ENCODE data around the gene D2HGDH. TPM values are rescaled to one million over a fixed set of nuclear protein-coding genes. Genes with fewer than 3 reads are reported as not detected.
"Not testable (repeated sequence)": the region's sequence is repeated elsewhere in the genome, so short reads cannot be mapped to it uniquely, and the experiment has no call there.

D2HGDH gene
- polyA plus RNA-seq, 4 donors: 27.3 to 59.6 (median 41.1) TPM

GRCh38 chr2:241724975-241725870, 9.2 kb upstream of the D2HGDH start:
- DNase-seq (ENCODE audit: low read depth in 4 of 4, low spot score in 2 of 4): no peak

GRCh38 chr2:241726459-241726858, 8.0 kb upstream of the D2HGDH start:
- DNase-seq (ENCODE audit: low read depth in 4 of 4, low spot score in 2 of 4): no peak

- no peak for DNase-seq (ENCODE audit: low read depth in 4 of 4, low spot score in 2 of 4)
These were observed 6.4 kb upstream of the D2HGDH start for GRCh38 chr2:241728000-241728399.

GRCh38 chr2:241728627-241729026, 5.8 kb upstream of the D2HGDH start:
- no peak for DNase-seq (ENCODE audit: low read depth in 4 of 4, low spot score in 2 of 4)

GRCh38 chr2:241729868-241730267, 4.6 kb upstream of the D2HGDH start:
- no peak for DNase-seq (ENCODE audit: low read depth in 4 of 4, low spot score in 2 of 4)

GRCh38 chr2:241730671-241731293, 3.6 kb upstream of the D2HGDH start:
- no peak for DNase-seq (ENCODE audit: low read depth in 4 of 4, low spot score in 2 of 4)

GRCh38 chr2:241732513-241733186, 1.8 kb upstream of the D2HGDH start:
- peak in 1 of 4 donors; percentile 41 for DNase-seq (ENCODE audit: low read depth in 4 of 4, low spot score in 2 of 4)

GRCh38 chr2:241733391-241734207, 831 bp upstream of the D2HGDH start:
- DNase-seq (ENCODE audit: low read depth in 4 of 4, low spot score in 2 of 4): no peak

GRCh38 chr2:241734208-241734466, 293 bp upstream of the D2HGDH start:
- DNase-seq (ENCODE audit: low read depth in 4 of 4, low spot score in 2 of 4): no peak

GRCh38 chr2:241736111-241736510, 1.7 kb downstream of the D2HGDH start:
- DNase-seq (ENCODE audit: low read depth in 4 of 4, low spot score in 2 of 4): no peak

GRCh38 chr2:241738040-241738686, 3.7 kb downstream of the D2HGDH start:
- DNase-seq (ENCODE audit: low read depth in 4 of 4, low spot score in 2 of 4): no peak

GRCh38 chr2:241739177-241739576, 4.7 kb downstream of the D2HGDH start:
- no peak for DNase-seq (ENCODE audit: low read depth in 4 of 4, low spot score in 2 of 4)

- no peak for DNase-seq (ENCODE audit: low read depth in 4 of 4, low spot score in 2 of 4)
These were observed 5.2 kb downstream of the D2HGDH start for GRCh38 chr2:241739651-241740050.

GRCh38 chr2:241741016-241741415, 6.6 kb downstream of the D2HGDH start:
- DNase-seq (ENCODE audit: low read depth in 4 of 4, low spot score in 2 of 4): no peak

GRCh38 chr2:241742320-241742939, 8.0 kb downstream of the D2HGDH start:
- no peak for DNase-seq (ENCODE audit: low read depth in 4 of 4, low spot score in 2 of 4)

- not testable (repeated sequence) for DNase-seq (ENCODE audit: low read depth in 4 of 4, low spot score in 2 of 4)
These were observed 8.6 kb downstream of the D2HGDH start for GRCh38 chr2:241743008-241743407.

- no peak for DNase-seq (ENCODE audit: low read depth in 4 of 4, low spot score in 2 of 4)
These were observed 9.2 kb downstream of the D2HGDH start for GRCh38 chr2:241743620-241744019.

- no peak for DNase-seq (ENCODE audit: low read depth in 4 of 4, low spot score in 2 of 4)
These were observed 9.8 kb downstream of the D2HGDH start for GRCh38 chr2:241744028-241744754.

GRCh38 chr2:241745276-241745675, 10.8 kb downstream of the D2HGDH start:
- no peak for DNase-seq (ENCODE audit: low read depth in 4 of 4, low spot score in 2 of 4)

All from left renal cortex interstitium (tissue), 4 donors.